ENCODE measurements around the gene TP53. TPM values are rescaled to one million over a fixed set of nuclear protein-coding genes. Genes with fewer than 3 reads are reported as not detected.
"Not testable (repeated sequence)": the region's sequence is repeated elsewhere in the genome, so short reads cannot be mapped to it uniquely, and the experiment has no call there.

The TP53 gene
- polyA plus RNA-seq, 1 of the 3 experiments (the other 2 are of a cell fraction) = 62.6 TPM

DNA sequence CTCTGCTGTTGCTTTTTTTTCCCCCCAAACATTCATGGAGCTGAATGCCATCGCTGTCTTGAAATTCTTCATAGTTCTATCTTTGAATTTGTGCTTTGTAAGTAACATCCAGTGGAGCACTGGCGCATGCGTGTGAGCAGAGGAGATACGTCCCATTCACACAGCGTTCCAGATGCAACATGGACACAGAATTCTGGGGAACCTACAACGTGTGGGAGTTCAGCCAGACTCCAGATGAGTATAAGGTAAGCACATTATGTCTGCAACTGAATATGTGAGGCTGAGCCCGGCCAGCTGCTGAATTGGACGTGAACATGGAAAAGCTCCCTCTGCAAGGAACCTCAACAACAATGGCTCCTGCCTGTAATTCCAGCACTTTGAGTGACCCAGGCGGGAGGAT lies 40.8 kb downstream of the TP53 start (continued):
- TF ChIP-seq FOXM1 (IDR thresholded peaks at IDR 0.05; ENCODE audit: low read depth) = no peak
- no peak for TF ChIP-seq FOSL2 (IDR thresholded peaks at IDR 0.05; ENCODE audit: borderline replicate concordance, low read depth)
- no peak for TF ChIP-seq TCF12 (IDR thresholded peaks at IDR 0.05)
- TF ChIP-seq, protein P1, sequence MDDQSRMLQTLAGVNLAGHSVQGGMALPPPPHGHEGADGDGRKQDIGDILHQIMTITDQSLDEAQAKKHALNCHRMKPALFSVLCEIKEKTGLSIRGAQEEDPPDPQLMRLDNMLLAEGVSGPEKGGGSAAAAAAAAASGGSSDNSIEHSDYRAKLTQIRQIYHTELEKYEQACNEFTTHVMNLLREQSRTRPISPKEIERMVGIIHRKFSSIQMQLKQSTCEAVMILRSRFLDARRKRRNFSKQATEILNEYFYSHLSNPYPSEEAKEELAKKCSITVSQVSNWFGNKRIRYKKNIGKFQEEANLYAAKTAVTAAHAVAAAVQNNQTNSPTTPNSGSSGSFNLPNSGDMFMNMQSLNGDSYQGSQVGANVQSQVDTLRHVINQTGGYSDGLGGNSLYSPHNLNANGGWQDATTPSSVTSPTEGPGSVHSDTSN (IDR thresholded peaks at IDR 0.05) = no peak

DNA sequence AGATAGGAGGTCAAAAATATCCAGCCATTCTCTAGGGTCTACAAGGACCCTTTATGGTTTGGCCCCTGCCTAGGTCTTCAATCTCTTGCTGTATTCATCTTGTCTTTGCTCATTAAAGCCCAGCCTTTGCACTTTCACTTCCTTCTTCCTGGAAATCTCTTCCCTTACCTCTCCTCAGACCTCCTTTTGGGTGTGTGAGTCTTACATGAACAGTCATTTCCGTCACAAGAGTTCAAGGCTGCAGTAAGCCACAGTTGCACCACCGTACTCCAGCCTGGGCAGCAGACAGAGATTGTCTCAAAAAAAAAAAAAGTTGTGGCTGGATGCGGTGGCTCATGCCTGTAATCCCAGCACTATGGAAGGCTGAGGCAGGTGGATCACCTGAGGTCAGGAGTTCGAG lies 42.5 kb downstream of the TP53 start:
- Histone ChIP-seq H3K79me2 (ENCODE audit: insufficient read depth) (no peaks in the 10 kb centered on the region), H3K9me3 (no peaks in the 10 kb centered on the region), H2AFZ (ENCODE audit: low read depth) (no peak overlapping the region), H3K4me2 (no peak overlapping the region), H4K20me1 (ENCODE audit: insufficient read depth) (no peaks in the 10 kb centered on the region), H3K4me3 (ENCODE audit: low read depth in 2 of 2, low read length in 1 of 2) (no peak overlapping the region), H3K36me3 (replicated peaks in 1 of 2; ENCODE audit: control insufficient read depth in 1 of 2, insufficient read depth in 2 of 2, low read length in 1 of 2) (no peaks in the 10 kb centered on the region), H3K9ac (no peak overlapping the region), H3K4me1 (ENCODE audit: control insufficient read depth in 1 of 2, insufficient read depth in 2 of 2, low read depth in 1 of 2, low read length in 1 of 2) (no peaks in the 10 kb centered on the region), H3K27me3 (ENCODE audit: insufficient read depth) (no peaks in the 10 kb centered on the region), H3K27ac (ENCODE audit: low read depth in 2 of 2, low read length in 1 of 2) (no peak overlapping the region), H3K9me2 (no peaks in the 10 kb centered on the region), H3F3A (replicated peaks; ENCODE audit: insufficient read depth) (no peaks in the 10 kb centered on the region)
- ChIA-PET CTCF (no interaction called here), POLR2A (no interaction called here)
- no peak for DNase-seq
- TF ChIP-seq POLR2AphosphoS5 (IDR thresholded peaks at IDR 0.05; ENCODE audit: low read depth, low read length) = no peak
- TF ChIP-seq RCOR1 (IDR thresholded peaks at IDR 0.05; ENCODE audit: low read length) = no peak
- no peak for TF ChIP-seq FOXM1 (IDR thresholded peaks at IDR 0.05; ENCODE audit: low read depth)
- no peak for TF ChIP-seq RFX5 (IDR thresholded peaks at IDR 0.05; ENCODE audit: low read length)
- 86% methylated on average over 4 of the region's 4 CpGs for WGBS (ENCODE audit: low lambda C conversion rate)

DNA sequence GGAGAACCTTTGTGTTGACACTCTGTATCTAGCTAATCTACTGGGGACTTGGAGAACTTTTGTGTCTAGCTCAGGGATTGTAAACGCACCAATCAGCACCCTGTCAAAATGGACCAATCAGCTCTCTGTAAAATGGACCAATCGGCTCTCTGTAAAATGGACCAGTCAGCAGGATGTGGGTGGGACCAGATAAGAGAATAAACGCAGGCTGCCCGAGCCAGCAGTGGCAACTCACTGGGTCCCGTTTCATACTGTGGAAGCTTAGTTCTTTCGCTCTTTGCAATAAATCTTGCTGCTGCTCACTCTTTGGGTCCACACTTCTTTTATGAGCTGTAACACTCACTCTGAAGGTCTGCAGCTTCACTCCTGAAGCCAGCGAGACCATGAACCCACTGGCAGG lies 45.7 kb downstream of the TP53 start:
- H3K36me3 ChIP-seq (replicated peaks in 1 of 2; ENCODE audit: control insufficient read depth in 1 of 2, insufficient read depth in 2 of 2, low read length in 1 of 2); DNase-seq; H3K4me3 ChIP-seq (ENCODE audit: low read depth in 2 of 2, low read length in 1 of 2); H3K4me2 ChIP-seq; H3K9me2 ChIP-seq; H4K20me1 ChIP-seq (ENCODE audit: insufficient read depth); H3K9me3 ChIP-seq; H3K27me3 ChIP-seq (ENCODE audit: insufficient read depth); H3K4me1 ChIP-seq (ENCODE audit: control insufficient read depth in 1 of 2, insufficient read depth in 2 of 2, low read depth in 1 of 2, low read length in 1 of 2); H3K79me2 ChIP-seq (ENCODE audit: insufficient read depth); H3K27ac ChIP-seq (ENCODE audit: low read depth in 2 of 2, low read length in 1 of 2); H2AFZ ChIP-seq (ENCODE audit: low read depth); H3K9ac ChIP-seq; H3F3A ChIP-seq (replicated peaks; ENCODE audit: insufficient read depth); POLR2A ChIA-PET: not testable (repeated sequence)
- WGBS (ENCODE audit: low lambda C conversion rate) = 37% methylated on average over 7 of the region's 7 CpGs
- CTCF ChIA-PET = interaction anchor here (0.9 to 1.5 kb wide), 3 partner anchors 10 to 46 kb away, joined by 4 to 7 read pairs (median 5); no protein-coding TSS in a partner anchor

DNA sequence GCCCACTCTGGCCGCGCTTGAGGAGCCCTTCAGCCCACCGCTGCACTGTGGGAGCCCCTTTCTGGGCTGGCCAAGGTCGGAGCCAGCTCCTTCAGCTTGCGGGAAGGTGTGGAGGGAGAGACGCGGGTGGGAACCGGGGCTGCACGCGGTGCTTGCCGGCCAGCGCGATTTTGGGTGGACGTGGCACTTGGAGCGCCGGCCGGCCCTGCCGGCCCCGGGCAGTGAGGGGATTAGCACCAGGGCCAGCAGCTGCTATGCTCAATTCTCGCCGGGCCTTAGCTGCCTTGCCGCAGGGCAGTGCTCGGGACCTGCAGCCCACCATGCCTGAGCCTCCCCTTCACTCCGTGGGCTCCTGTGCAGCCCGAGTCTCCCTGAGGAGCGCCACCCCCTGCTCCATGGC lies 46.5 kb downstream of the TP53 start:
- no peaks in the 10 kb centered on the region for H3F3A ChIP-seq (replicated peaks; ENCODE audit: insufficient read depth)
- H3K36me3 ChIP-seq (replicated peaks in 1 of 2; ENCODE audit: control insufficient read depth in 1 of 2, insufficient read depth in 2 of 2, low read length in 1 of 2) = no peaks in the 10 kb centered on the region
- H3K9me3 ChIP-seq = no peaks in the 10 kb centered on the region
- H2AFZ ChIP-seq (ENCODE audit: low read depth) = no peak overlapping the region
- ChIA-PET POLR2A (no interaction called here), CTCF (interaction anchor here (1.5 kb wide), 1 partner anchor 9 kb away, joined by 4 read pairs; no protein-coding TSS in a partner anchor)
- H3K27me3 ChIP-seq (ENCODE audit: insufficient read depth) = no peaks in the 10 kb centered on the region
- no peak for DNase-seq
- H3K4me1 ChIP-seq (ENCODE audit: control insufficient read depth in 1 of 2, insufficient read depth in 2 of 2, low read depth in 1 of 2, low read length in 1 of 2) = no peaks in the 10 kb centered on the region
- no peaks in the 10 kb centered on the region for H3K9me2 ChIP-seq
- H3K27ac ChIP-seq (ENCODE audit: low read depth in 2 of 2, low read length in 1 of 2) = no peak overlapping the region
- H3K79me2 ChIP-seq (ENCODE audit: insufficient read depth) = no peaks in the 10 kb centered on the region
- no peaks in the 10 kb centered on the region for H4K20me1 ChIP-seq (ENCODE audit: insufficient read depth)
- no peak overlapping the region for H3K4me3 ChIP-seq (ENCODE audit: low read depth in 2 of 2, low read length in 1 of 2)
- H3K9ac ChIP-seq = no peak overlapping the region
- WGBS (ENCODE audit: low lambda C conversion rate) = 76% methylated on average over 10 of the region's 26 CpGs
- no peak overlapping the region for H3K4me2 ChIP-seq
- TF ChIP-seq, protein P2, sequence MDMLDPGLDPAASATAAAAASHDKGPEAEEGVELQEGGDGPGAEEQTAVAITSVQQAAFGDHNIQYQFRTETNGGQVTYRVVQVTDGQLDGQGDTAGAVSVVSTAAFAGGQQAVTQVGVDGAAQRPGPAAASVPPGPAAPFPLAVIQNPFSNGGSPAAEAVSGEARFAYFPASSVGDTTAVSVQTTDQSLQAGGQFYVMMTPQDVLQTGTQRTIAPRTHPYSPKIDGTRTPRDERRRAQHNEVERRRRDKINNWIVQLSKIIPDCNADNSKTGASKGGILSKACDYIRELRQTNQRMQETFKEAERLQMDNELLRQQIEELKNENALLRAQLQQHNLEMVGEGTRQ (IDR thresholded peaks at IDR 0.05; ENCODE audit: borderline replicate concordance, low read depth, low read length) = no peak
- no peak for TF ChIP-seq RAD21 (IDR thresholded peaks at IDR 0.05; ENCODE audit: low read length)
- TF ChIP-seq RXRA (IDR thresholded peaks at IDR 0.05; ENCODE audit: borderline replicate concordance, low read depth) = no peak
- TF ChIP-seq POLR2AphosphoS5 (IDR thresholded peaks at IDR 0.05; ENCODE audit: low read depth, low read length) = no peak
- TF ChIP-seq GATA2 (CRISPR knock-in tag; IDR thresholded peaks at IDR 0.05) = no peak
- no peak for TF ChIP-seq FOXM1 (IDR thresholded peaks at IDR 0.05; ENCODE audit: low read depth)
- no peak for TF ChIP-seq CHD2 (IDR thresholded peaks at IDR 0.05; ENCODE audit: low read length, partially characterized antibody)
- TF ChIP-seq RCOR1 (IDR thresholded peaks at IDR 0.05; ENCODE audit: low read length) = no peak
- TF ChIP-seq, protein P3, sequence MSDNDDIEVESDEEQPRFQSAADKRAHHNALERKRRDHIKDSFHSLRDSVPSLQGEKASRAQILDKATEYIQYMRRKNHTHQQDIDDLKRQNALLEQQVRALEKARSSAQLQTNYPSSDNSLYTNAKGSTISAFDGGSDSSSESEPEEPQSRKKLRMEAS (IDR thresholded peaks at IDR 0.05; ENCODE audit: low read depth) = no peak
- TF ChIP-seq FOSL2 (IDR thresholded peaks at IDR 0.05; ENCODE audit: borderline replicate concordance, low read depth) = no peak
- TF ChIP-seq ELF1 (IDR thresholded peaks at IDR 0.05) = no peak
- TF ChIP-seq TAF1 (IDR thresholded peaks at IDR 0.05; ENCODE audit: borderline replicate concordance, low read depth, low read length) = no peak
- TF ChIP-seq EZH2phosphoT487 (IDR thresholded peaks at IDR 0.05; ENCODE audit: borderline replicate concordance, low read depth) = no peak
- TF ChIP-seq, protein P4, sequence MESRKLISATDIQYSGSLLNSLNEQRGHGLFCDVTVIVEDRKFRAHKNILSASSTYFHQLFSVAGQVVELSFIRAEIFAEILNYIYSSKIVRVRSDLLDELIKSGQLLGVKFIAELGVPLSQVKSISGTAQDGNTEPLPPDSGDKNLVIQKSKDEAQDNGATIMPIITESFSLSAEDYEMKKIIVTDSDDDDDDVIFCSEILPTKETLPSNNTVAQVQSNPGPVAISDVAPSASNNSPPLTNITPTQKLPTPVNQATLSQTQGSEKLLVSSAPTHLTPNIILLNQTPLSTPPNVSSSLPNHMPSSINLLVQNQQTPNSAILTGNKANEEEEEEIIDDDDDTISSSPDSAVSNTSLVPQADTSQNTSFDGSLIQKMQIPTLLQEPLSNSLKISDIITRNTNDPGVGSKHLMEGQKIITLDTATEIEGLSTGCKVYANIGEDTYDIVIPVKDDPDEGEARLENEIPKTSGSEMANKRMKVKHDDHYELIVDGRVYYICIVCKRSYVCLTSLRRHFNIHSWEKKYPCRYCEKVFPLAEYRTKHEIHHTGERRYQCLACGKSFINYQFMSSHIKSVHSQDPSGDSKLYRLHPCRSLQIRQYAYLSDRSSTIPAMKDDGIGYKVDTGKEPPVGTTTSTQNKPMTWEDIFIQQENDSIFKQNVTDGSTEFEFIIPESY (IDR thresholded peaks at IDR 0.05; ENCODE audit: borderline replicate concordance, low read depth) = no peak
- no peak for TF ChIP-seq YY1 (IDR thresholded peaks at IDR 0.05; ENCODE audit: low read depth)

All from SK-N-SH (cell line).